CD4-positive, alpha-beta T cell (primary cell): ENCODE data around the gene ADAMTS12. TPM values are rescaled to one million over a fixed set of nuclear protein-coding genes. Genes with fewer than 3 reads are reported as not detected.

ENCODE experiments used
- ATAC-seq: fragments of 200-7000 bp; cut with Tn5 transposase; one replicate; pipeline ENCODE4 v1.10.0; 2022; ENCODE audit warnings: mild to moderate bottlenecking; ENCODE audit not compliant: poor library complexity
- CTCF ChIA-PET: fragments of 350-600 bp; sonication (Branson Sonifier 250); formaldehyde crosslinking; loops from one replicate; lab custom pipeline; 2021; ENCODE audit warnings: antibody characterized with exemption, inconsistent platforms; lab: Charles Lee
- POLR2A ChIA-PET: fragments of 350-600 bp; sonication (Branson Sonifier 250); formaldehyde crosslinking; loops from one replicate; lab custom pipeline; 2021; ENCODE audit warnings: antibody characterized with exemption, inconsistent platforms; lab: Charles Lee
- DNase-seq, 14 experiments: peaks; one replicate each; pipeline ENCODE4 v3.0.0-alpha.2; 2013 to 2020; ENCODE audit warnings: mixed read lengths in 2 of 14
- H3K27ac ChIP-seq, 2 donors: one replicate each; pipeline versions ENCODE4 v1.5.1 to v1.7.0; 2013; ENCODE audit warnings: low read length in 2 of 2, low read depth in 1 of 2, mild to moderate bottlenecking in 1 of 2
- H3K27me3 ChIP-seq, 2 experiments: 1 replicate in 1 of 2; 2 replicates in 1 of 2; pipeline versions ENCODE4 v1.6.1 to v1.7.0; 2013; ENCODE audit warnings: low read length in 2 of 2, control low read depth in 1 of 2, mild to moderate bottlenecking in 1 of 2, moderate library complexity in 1 of 2; ENCODE audit not compliant: insufficient read depth in 2 of 2, control insufficient read depth in 1 of 2
- H3K36me3 ChIP-seq: one replicate; pipeline ENCODE4 v1.6.1; 2013; ENCODE audit warnings: low read length, control low read depth; ENCODE audit not compliant: insufficient read depth
- H3K4me1 ChIP-seq: one replicate; pipeline ENCODE4 v1.6.1; 2013; ENCODE audit warnings: low read length, control low read depth; ENCODE audit not compliant: insufficient read depth
- H3K4me3 ChIP-seq: one replicate; pipeline ENCODE4 v1.5.1; 2013; ENCODE audit warnings: mild to moderate bottlenecking, low read length, moderate library complexity
- H3K9me3 ChIP-seq, 2 experiments: 1 replicate in 1 of 2; 2 replicates in 1 of 2; pipeline versions ENCODE4 v1.6.1 to v1.7.0; 2013; ENCODE audit warnings: low read length in 2 of 2, mild to moderate bottlenecking in 2 of 2, control low read depth in 1 of 2, moderate library complexity in 1 of 2; ENCODE audit not compliant: control insufficient read depth in 1 of 2, insufficient read depth in 1 of 2
- H3K27ac Mint-ChIP-seq: one replicate; pipeline ENCODE4 v1.8.0; 2020; ENCODE audit warnings: mixed read lengths
- H3K27me3 Mint-ChIP-seq: one replicate; pipeline ENCODE4 v1.8.0; 2021; ENCODE audit warnings: mixed read lengths
- H3K36me3 Mint-ChIP-seq: one replicate; pipeline ENCODE4 v1.8.0; 2021; ENCODE audit warnings: low read depth, mixed read lengths
- H3K4me1 Mint-ChIP-seq: one replicate; pipeline ENCODE4 v1.8.0; 2021; ENCODE audit warnings: low read depth, mixed read lengths
- H3K4me3 Mint-ChIP-seq: one replicate; pipeline ENCODE4 v1.8.0; 2020; ENCODE audit warnings: mild to moderate bottlenecking, mixed read lengths
- H3K9me3 Mint-ChIP-seq: one replicate; pipeline ENCODE4 v1.8.0; 2020; ENCODE audit warnings: mixed read lengths
- intact Hi-C, 2 experiments: fragments of 100-400 bp; cut with DNase I in 1 of 2; cut with micrococcal nuclease in 1 of 2; formaldehyde crosslinking; loops; one replicate each; pipeline versions ENCODE4 v1.15.1 to v1.9.0; 2023 to 2025; cut with DNase I, micrococcal nuclease
- total RNA-seq, 174 experiments: library from RNA in 2 of 174; stranded (reverse) in 2 of 174; gene quantifications; one replicate each; pipeline ENCODE4 v1.2.3 and lab custom pipeline; 2021 to 2026
- TF ChIP-seq, protein P1 (sequence below): fragments of 200-600 bp; IDR thresholded peaks from one replicate; pipeline ENCODE4 v1.8.0; 2022; ENCODE audit warnings: antibody characterized with exemption, mild to moderate bottlenecking

ADAMTS12 gene
- total RNA-seq, 2 experiments from 2014 or later = 0.06 TPM; not detected in 1

DNA sequence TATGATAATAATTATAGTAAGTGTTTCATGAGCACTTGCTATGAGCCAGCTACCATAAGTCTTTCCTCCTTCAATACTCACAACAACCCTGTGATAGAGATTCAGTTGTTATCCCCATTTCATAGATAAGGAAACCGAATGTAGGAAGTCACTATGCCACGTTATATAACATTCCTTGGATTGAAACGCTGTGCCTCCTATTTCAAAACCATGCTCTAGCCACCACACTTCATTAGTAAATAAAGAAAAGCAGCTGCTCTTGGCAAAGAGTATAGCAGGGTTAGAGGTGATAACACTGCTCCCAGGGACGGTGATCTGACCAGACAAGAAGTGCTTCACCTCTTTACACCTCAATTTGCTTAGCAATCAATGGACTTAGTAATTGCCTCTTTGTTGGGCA, 5.5 kb downstream of the ADAMTS12 start:
- Histone ChIP-seq H3K27ac (no peak overlapping the region), H3K36me3 (no peaks in the 10 kb centered on the region), H3K9me3 (no peaks in the 10 kb centered on the region), H3K4me3 (no peak overlapping the region), H3K4me1 (no peaks in the 10 kb centered on the region), H3K27me3 (peaks cover 7 to 14% of the 10 kb centered on the region in 2 experiments)
- ChIA-PET POLR2A (no interaction called here), CTCF (interaction anchor here (0.9 kb wide), 1 partner anchor 9 kb away, joined by 4 read pairs; no protein-coding TSS in a partner anchor)
- H3K4me1 Mint-ChIP-seq = peaks cover 4% of the 10 kb centered on the region
- intact Hi-C loops = no loop called here
- peaks cover 3% of the 10 kb centered on the region for H3K9me3 Mint-ChIP-seq
- TF ChIP-seq, protein P1, sequence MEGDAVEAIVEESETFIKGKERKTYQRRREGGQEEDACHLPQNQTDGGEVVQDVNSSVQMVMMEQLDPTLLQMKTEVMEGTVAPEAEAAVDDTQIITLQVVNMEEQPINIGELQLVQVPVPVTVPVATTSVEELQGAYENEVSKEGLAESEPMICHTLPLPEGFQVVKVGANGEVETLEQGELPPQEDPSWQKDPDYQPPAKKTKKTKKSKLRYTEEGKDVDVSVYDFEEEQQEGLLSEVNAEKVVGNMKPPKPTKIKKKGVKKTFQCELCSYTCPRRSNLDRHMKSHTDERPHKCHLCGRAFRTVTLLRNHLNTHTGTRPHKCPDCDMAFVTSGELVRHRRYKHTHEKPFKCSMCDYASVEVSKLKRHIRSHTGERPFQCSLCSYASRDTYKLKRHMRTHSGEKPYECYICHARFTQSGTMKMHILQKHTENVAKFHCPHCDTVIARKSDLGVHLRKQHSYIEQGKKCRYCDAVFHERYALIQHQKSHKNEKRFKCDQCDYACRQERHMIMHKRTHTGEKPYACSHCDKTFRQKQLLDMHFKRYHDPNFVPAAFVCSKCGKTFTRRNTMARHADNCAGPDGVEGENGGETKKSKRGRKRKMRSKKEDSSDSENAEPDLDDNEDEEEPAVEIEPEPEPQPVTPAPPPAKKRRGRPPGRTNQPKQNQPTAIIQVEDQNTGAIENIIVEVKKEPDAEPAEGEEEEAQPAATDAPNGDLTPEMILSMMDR = no peak
- no peak overlapping the region for H3K4me3 Mint-ChIP-seq
- peaks cover 31% of the 10 kb centered on the region for H3K27me3 Mint-ChIP-seq
- H3K27ac Mint-ChIP-seq = no peak overlapping the region
- no peak for DNase-seq
- no peak for ATAC-seq
- H3K36me3 Mint-ChIP-seq = no peaks in the 10 kb centered on the region

DNA sequence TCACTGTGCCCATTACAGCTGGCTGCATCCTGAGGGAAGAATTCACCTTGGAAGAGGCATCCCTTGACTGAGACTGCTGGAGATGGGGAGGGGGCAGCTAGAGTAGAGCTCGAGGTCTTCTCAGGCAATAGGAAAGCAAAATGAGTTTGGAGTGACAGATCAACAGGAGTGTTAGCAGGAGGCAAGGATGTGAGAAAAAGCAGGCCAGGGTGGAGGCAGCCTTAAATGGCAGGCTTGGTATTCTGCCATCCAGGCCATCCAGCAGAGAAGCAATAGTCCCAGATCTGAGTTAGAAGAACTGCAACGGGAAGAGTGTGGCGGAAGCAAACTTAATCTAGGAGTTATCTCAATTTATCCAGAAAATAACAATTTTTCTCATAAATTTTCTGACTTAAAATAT, 6.1 kb downstream of the ADAMTS12 start:
- ATAC-seq = no peak
- no peaks in the 10 kb centered on the region for H3K4me1 Mint-ChIP-seq
- DNase-seq = no peak
- Histone ChIP-seq H3K4me3 (no peak overlapping the region), H3K27me3 (peaks cover 6 to 8% of the 10 kb centered on the region in 2 experiments), H3K9me3 (no peaks in the 10 kb centered on the region), H3K4me1 (no peaks in the 10 kb centered on the region), H3K27ac (no peak overlapping the region), H3K36me3 (no peaks in the 10 kb centered on the region)
- CTCF ChIA-PET = no interaction called here
- intact Hi-C loops = no loop called here
- H3K36me3 Mint-ChIP-seq = no peaks in the 10 kb centered on the region
- peaks cover 3% of the 10 kb centered on the region for H3K9me3 Mint-ChIP-seq
- POLR2A ChIA-PET = no interaction called here
- no peak overlapping the region for H3K27ac Mint-ChIP-seq
- H3K27me3 Mint-ChIP-seq = peaks cover 25% of the 10 kb centered on the region
- H3K4me3 Mint-ChIP-seq = no peak overlapping the region
- TF ChIP-seq, protein P1 = no peak

DNA sequence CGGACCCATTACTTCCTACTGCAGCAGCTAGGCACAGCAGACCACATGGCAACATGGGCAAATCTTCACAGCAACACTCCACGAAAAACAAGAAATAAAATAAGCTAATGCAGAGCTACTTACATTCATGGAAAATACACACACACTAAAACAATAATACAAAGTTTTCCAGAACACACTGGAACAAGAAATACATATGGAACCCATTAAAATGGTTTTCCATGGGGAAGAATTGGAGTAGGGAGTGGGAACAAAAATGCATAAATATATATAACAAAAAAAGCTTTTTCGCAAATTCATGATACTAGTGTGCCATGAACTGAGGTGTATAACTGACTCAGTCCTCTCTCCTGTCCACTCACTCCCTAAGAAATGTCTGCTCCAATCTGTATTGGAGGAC, 8.3 kb downstream of the ADAMTS12 start:
- ChIA-PET POLR2A (no interaction called here), CTCF (no interaction called here)
- Mint-ChIP-seq H3K9me3 (peaks cover 3% of the 10 kb centered on the region), H3K27me3 (peaks cover 10% of the 10 kb centered on the region), H3K36me3 (no peaks in the 10 kb centered on the region), H3K4me1 (no peaks in the 10 kb centered on the region), H3K27ac (no peak overlapping the region), H3K4me3 (no peak overlapping the region)
- Histone ChIP-seq H3K9me3 (no peaks in the 10 kb centered on the region), H3K27ac (no peak overlapping the region), H3K36me3 (no peaks in the 10 kb centered on the region), H3K4me1 (no peaks in the 10 kb centered on the region), H3K27me3 (no peaks in the 10 kb centered on the region), H3K4me3 (no peak overlapping the region)
- intact Hi-C loops = no loop called here
- ATAC-seq (no peak), DNase-seq (no peak)
- TF ChIP-seq, protein P1 = no peak
